Trophoblast cell (in vitro differentiated cells and primary cell): Measurements from ENCODE around the gene APBB3.

Experiments
- DNase-seq, 2 donors: peaks; one replicate each; pipeline ENCODE4 v3.0.0-alpha.2; 2016
- H2AFZ ChIP-seq: 2 replicates; pipeline ENCODE4 v1.6.1; 2013; ENCODE audit warnings: low read length, moderate library complexity, mild to moderate bottlenecking; ENCODE audit not compliant: insufficient read depth, poor library complexity
- H2AK5ac ChIP-seq: 2 replicates; pipeline ENCODE4 v1.6.1; 2013; ENCODE audit warnings: mild to moderate bottlenecking, low read length
- H2BK120ac ChIP-seq: 2 replicates; pipeline ENCODE4 v1.6.1; 2013; ENCODE audit warnings: low read length, mild to moderate bottlenecking, moderate library complexity; ENCODE audit not compliant: insufficient read depth, poor library complexity
- H2BK12ac ChIP-seq: 2 replicates; pipeline ENCODE4 v1.6.1; 2013; ENCODE audit warnings: mild to moderate bottlenecking, low read length, moderate library complexity
- H2BK5ac ChIP-seq: 2 replicates; pipeline ENCODE4 v1.6.1; 2013; ENCODE audit warnings: low read length, low read depth, moderate library complexity, mild to moderate bottlenecking; ENCODE audit not compliant: poor library complexity
- H3K14ac ChIP-seq: 2 replicates; pipeline ENCODE4 v1.6.1; 2013; ENCODE audit warnings: mild to moderate bottlenecking, low read length
- H3K18ac ChIP-seq: 2 replicates; pipeline ENCODE4 v1.6.1; 2013; ENCODE audit warnings: mild to moderate bottlenecking, low read length
- H3K23ac ChIP-seq: 2 replicates; pipeline ENCODE4 v1.6.1; 2013; ENCODE audit warnings: low read length
- H3K27ac ChIP-seq: 2 replicates; pipeline ENCODE4 v1.5.1; 2013; ENCODE audit warnings: low read depth, mild to moderate bottlenecking, inconsistent platforms, low read length, moderate library complexity
- H3K27me3 ChIP-seq: 2 replicates; pipeline ENCODE4 v1.6.1; 2013; ENCODE audit warnings: inconsistent platforms, mild to moderate bottlenecking, low read length, moderate library complexity; ENCODE audit not compliant: insufficient read depth
- H3K36me3 ChIP-seq, 2 experiments: 1 replicate in 1 of 2; 2 replicates in 1 of 2; pipeline ENCODE4 v1.6.1; 2013; ENCODE audit warnings: low read length in 2 of 2, mild to moderate bottlenecking in 2 of 2, moderate library complexity in 1 of 2; ENCODE audit not compliant: insufficient read depth in 2 of 2, control insufficient read depth in 1 of 2
- H3K4ac ChIP-seq: 2 replicates; pipeline ENCODE4 v1.6.1; 2013; ENCODE audit warnings: low read depth, mild to moderate bottlenecking, low read length, moderate library complexity
- H3K4me1 ChIP-seq, 2 experiments: 1 replicate in 1 of 2; 2 replicates in 1 of 2; pipeline ENCODE4 v1.6.1; 2013; ENCODE audit warnings: low read length in 2 of 2, mild to moderate bottlenecking in 2 of 2, moderate library complexity in 1 of 2; ENCODE audit not compliant: insufficient read depth in 2 of 2, control insufficient read depth in 1 of 2
- H3K4me2 ChIP-seq: 2 replicates; pipeline ENCODE4 v1.6.1; 2013; ENCODE audit warnings: inconsistent platforms, mild to moderate bottlenecking, low read length, moderate library complexity
- H3K4me3 ChIP-seq: 2 replicates; pipeline ENCODE4 v1.5.1; 2013; ENCODE audit warnings: mild to moderate bottlenecking, low read depth, low read length, inconsistent platforms
- H3K79me1 ChIP-seq: one replicate; pipeline ENCODE4 v1.6.1; 2013; ENCODE audit warnings: low read length
- H3K79me2 ChIP-seq: 2 replicates; pipeline ENCODE4 v1.6.1; 2013; ENCODE audit warnings: low read length, mild to moderate bottlenecking; ENCODE audit not compliant: control insufficient read depth, insufficient read depth, poor library complexity
- H3K9ac ChIP-seq: 2 replicates; pipeline ENCODE4 v1.6.1; 2013; ENCODE audit warnings: mild to moderate bottlenecking, low read length
- H3K9me3 ChIP-seq: 2 replicates; pipeline ENCODE4 v1.6.1; 2013; ENCODE audit warnings: low read depth, mild to moderate bottlenecking, control low read depth, inconsistent platforms, low read length; ENCODE audit not compliant: insufficient read depth
- H4K12ac ChIP-seq: 2 replicates; pipeline ENCODE4 v1.6.1; 2013; ENCODE audit warnings: low read depth, mild to moderate bottlenecking, low read length, moderate library complexity
- H4K8ac ChIP-seq: 2 replicates; pipeline ENCODE4 v1.6.1; 2013; ENCODE audit warnings: low read depth, mild to moderate bottlenecking, low read length, moderate library complexity
- H4K91ac ChIP-seq: one replicate; pipeline ENCODE4 v1.6.1; 2013; ENCODE audit warnings: low read depth, mild to moderate bottlenecking, low read length, moderate library complexity
- WGBS: extraction: QIAGEN DNeasy Blood & Tissue Kit; methylation state at CpG from one replicate; pipeline ENCODE4 v1.1.7; 2013; ENCODE audit warnings: missing lambda C conversion rate; ENCODE audit not compliant: insufficient read length, insufficient coverage; ENCODE audit errors: extremely low coverage; 5-methylcytosine and 5-hydroxymethylcytosine counted together

APBB3 gene

DNA sequence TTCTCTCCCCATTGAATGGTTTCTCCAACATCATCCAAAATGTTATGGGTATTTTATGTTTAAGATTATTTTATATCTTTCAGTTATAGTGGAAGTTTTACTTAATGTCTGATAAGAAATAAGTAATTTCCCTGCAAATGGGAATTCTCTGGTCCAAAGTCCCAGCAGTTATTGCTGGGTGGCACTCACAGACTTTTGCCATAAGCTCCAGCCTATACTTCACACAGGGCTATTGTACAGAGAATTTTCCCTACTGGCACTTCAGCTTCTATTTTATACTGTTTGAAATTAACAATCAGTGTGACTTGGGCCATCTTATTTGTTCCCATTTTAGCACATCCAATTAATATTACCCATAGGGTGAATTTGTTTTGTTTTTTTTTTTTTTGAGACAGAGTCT lies 35.7 kb upstream of the APBB3 start:
- no peak overlapping the region for H4K8ac ChIP-seq
- H3K79me2 ChIP-seq: no peaks in the 10 kb centered on the region
- H3K4ac ChIP-seq: no peak overlapping the region
- no peak overlapping the region for H2BK12ac ChIP-seq
- no peak overlapping the region for H3K4me2 ChIP-seq
- H3K18ac ChIP-seq: no peak overlapping the region
- H3K9ac ChIP-seq: no peak overlapping the region
- no peaks in the 10 kb centered on the region for H3K9me3 ChIP-seq
- H2AFZ ChIP-seq: no peak overlapping the region
- no peaks in the 10 kb centered on the region for H3K4me1 ChIP-seq
- no peak overlapping the region for H4K12ac ChIP-seq
- no peak overlapping the region for H4K91ac ChIP-seq
- no peaks in the 10 kb centered on the region for H3K36me3 ChIP-seq
- no peak overlapping the region for H3K4me3 ChIP-seq
- no peak overlapping the region for H2AK5ac ChIP-seq
- no peak overlapping the region for H3K27ac ChIP-seq
- no peak for DNase-seq
- H3K27me3 ChIP-seq: no peaks in the 10 kb centered on the region
- no peak overlapping the region for H2BK5ac ChIP-seq
- no peak overlapping the region for H2BK120ac ChIP-seq
- H3K23ac ChIP-seq: no peak overlapping the region
- no peaks in the 10 kb centered on the region for H3K79me1 ChIP-seq
- no peak overlapping the region for H3K14ac ChIP-seq

DNA sequence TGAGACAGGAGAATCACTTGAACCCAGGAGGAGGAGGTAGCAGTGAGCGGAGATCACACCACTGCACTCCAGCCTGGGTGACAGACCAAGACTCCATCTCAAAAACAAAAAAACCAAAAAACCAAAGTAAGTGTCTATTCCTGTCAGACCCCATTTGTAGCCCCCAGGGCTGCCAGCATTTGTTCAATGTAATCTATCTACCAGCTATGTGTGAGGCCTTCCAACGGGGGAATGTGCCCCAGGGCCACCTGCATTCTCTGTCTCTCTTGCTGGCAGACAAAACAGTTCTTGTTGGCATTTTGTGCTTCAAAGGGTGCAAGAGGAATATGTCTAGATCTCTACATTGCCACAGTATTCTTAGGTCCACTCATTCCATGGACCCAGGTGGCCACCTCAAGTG lies 34.4 kb upstream of the APBB3 start:
- Histone ChIP-seq H4K91ac (no peak overlapping the region), H3K4me3 (no peak overlapping the region), H3K4me2 (no peak overlapping the region), H4K8ac (no peak overlapping the region), H2BK120ac (no peak overlapping the region), H3K14ac (no peak overlapping the region), H2BK12ac (no peak overlapping the region), H3K27me3 (no peaks in the 10 kb centered on the region), H3K79me2 (no peaks in the 10 kb centered on the region), H3K79me1 (no peaks in the 10 kb centered on the region), H3K9me3 (no peaks in the 10 kb centered on the region), H3K9ac (no peak overlapping the region), H3K27ac (no peak overlapping the region), H3K18ac (no peak overlapping the region), H3K36me3 (no peaks in the 10 kb centered on the region), H2AK5ac (no peak overlapping the region), H2BK5ac (no peak overlapping the region), H2AFZ (no peak overlapping the region), H3K23ac (no peak overlapping the region), H3K4me1 (no peaks in the 10 kb centered on the region), H4K12ac (no peak overlapping the region), H3K4ac (no peak overlapping the region)
- peak; percentile 80 to 86 for DNase-seq
- no CpG with 5 or more reads among the region's 2 CpGs for WGBS

DNA sequence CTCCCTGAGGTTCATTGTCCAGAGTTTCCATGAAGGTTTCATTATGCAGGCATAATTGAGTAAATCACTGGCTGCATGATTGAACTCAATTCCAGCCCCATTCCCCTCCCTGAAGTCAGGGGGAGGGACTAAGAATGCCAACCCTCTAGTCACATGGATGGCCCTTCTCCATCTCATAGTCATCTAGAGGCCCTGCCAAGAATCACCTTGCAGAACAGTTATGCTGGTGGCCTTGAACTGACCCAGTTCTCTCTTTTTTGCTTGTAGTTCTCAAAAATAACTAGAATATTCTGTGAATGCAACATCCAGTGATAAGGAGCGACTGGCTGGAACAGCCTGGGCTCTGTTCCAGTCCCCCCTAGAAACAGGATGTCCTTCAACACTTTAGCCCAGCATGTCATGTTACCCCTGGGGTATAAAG lies 31.9 kb upstream of the APBB3 start:
- no peaks in the 10 kb centered on the region for H3K36me3 ChIP-seq
- H2BK12ac ChIP-seq: no peak overlapping the region
- H3K4ac ChIP-seq: no peak overlapping the region
- no peak overlapping the region for H3K4me3 ChIP-seq
- no peak overlapping the region for H3K27ac ChIP-seq
- no peaks in the 10 kb centered on the region for H3K79me2 ChIP-seq
- H3K9me3 ChIP-seq: no peaks in the 10 kb centered on the region
- no peaks in the 10 kb centered on the region for H3K4me1 ChIP-seq
- no peak overlapping the region for H2BK5ac ChIP-seq
- no peak overlapping the region for H4K12ac ChIP-seq
- no peak overlapping the region for H3K18ac ChIP-seq
- no peak overlapping the region for H4K91ac ChIP-seq
- no peak overlapping the region for H2BK120ac ChIP-seq
- no peak overlapping the region for H3K9ac ChIP-seq
- no peak overlapping the region for H2AFZ ChIP-seq
- no peaks in the 10 kb centered on the region for H3K79me1 ChIP-seq
- no peak overlapping the region for H3K14ac ChIP-seq
- no peak overlapping the region for H4K8ac ChIP-seq
- no peak overlapping the region for H3K4me2 ChIP-seq
- no peak overlapping the region for H3K23ac ChIP-seq
- WGBS: no CpG with 5 or more reads among the region's 1 CpG
- no peak for DNase-seq
- no peak overlapping the region for H2AK5ac ChIP-seq
- no peaks in the 10 kb centered on the region for H3K27me3 ChIP-seq

DNA sequence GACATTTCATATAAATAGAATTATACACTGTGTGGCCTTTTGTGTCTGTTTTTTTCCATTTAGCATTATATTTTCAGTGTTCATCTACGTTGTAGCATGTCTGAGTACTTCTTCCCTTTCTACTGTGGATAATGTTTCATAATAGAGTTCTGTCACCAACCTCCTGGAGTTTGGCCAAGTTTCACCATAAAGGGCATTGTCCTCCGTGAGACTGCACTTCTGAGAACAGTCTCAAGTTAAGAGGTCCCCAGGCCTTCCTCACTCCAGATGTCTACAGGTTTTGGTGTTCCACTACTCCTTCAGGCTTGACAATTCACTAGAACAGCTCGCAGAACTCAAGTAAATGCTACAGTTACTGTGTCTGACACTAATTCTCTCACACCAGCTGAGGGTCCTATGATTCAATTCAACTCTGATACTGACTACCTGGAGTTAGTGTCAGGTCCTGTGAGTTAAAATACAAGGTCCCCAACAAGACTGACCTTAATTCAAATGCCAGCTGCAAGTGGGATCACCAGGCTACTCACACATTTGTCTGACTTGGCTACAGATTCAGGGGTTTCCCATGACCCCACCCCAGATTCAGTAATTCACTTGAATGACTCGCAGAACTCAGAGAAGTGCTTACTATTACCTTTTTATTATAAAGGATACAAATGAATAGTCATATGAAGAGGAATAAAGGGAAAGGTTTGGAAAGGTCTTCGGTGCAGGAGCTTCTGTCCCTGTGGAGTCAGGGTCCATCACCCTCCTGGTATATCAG lies 31.3 kb upstream of the APBB3 start:
- no peak overlapping the region for H2BK120ac ChIP-seq
- H3K27me3 ChIP-seq: no peaks in the 10 kb centered on the region
- no peak overlapping the region for H4K12ac ChIP-seq
- no peak overlapping the region for H4K8ac ChIP-seq
- H3K4ac ChIP-seq: no peak overlapping the region
- no peak overlapping the region for H2AFZ ChIP-seq
- no peak overlapping the region for H2BK12ac ChIP-seq
- no peak overlapping the region for H2BK5ac ChIP-seq
- no CpG with 5 or more reads among the region's 5 CpGs for WGBS
- H4K91ac ChIP-seq: no peak overlapping the region
- H3K9me3 ChIP-seq: no peaks in the 10 kb centered on the region
- no peaks in the 10 kb centered on the region for H3K79me1 ChIP-seq
- no peak overlapping the region for H3K4me3 ChIP-seq
- no peak overlapping the region for H3K14ac ChIP-seq
- no peaks in the 10 kb centered on the region for H3K4me1 ChIP-seq
- H2AK5ac ChIP-seq: no peak overlapping the region
- no peak overlapping the region for H3K27ac ChIP-seq
- DNase-seq: peak in 1 of 2 donors; percentile 40
- no peak overlapping the region for H3K23ac ChIP-seq
- no peaks in the 10 kb centered on the region for H3K36me3 ChIP-seq
- no peaks in the 10 kb centered on the region for H3K79me2 ChIP-seq
- no peak overlapping the region for H3K9ac ChIP-seq
- no peak overlapping the region for H3K18ac ChIP-seq
- H3K4me2 ChIP-seq: no peak overlapping the region
